OCI-LY1 (cell line): ENCODE data around the gene CCDC63.

Experiments used
- CTCF ChIP-seq: fragments of 200-600 bp; sonication (generic), shearing (Covaris generic); IDR thresholded peaks from 2 replicates; pipeline ENCODE4 v1.5.1; 2017; ENCODE audit warnings: mild to moderate bottlenecking, antibody characterized with exemption, low read length, moderate library complexity, mixed read lengths
- EZH2 ChIP-seq: fragments of 200-600 bp; sonication (generic), shearing (Covaris generic); IDR thresholded peaks from 2 replicates; pipeline ENCODE4 v1.8.0; 2017; ENCODE audit warnings: borderline replicate concordance, mixed run types, mild to moderate bottlenecking, antibody characterized with exemption, low read length, moderate library complexity, mixed read lengths

GRCh38 chr12:110893956-110894355 is 47.2 kb downstream of the CCDC63 start:
- no peak for TF ChIP-seq EZH2
- TF ChIP-seq CTCF: no peak
